Panc1 (cell line): ENCODE measurements around the gene KLHL30.

Experiments
- POLR2AphosphoS5 ChIP-seq: IDR thresholded peaks from 2 replicates; pipeline ENCODE4 v1.6.1; 2012; ENCODE audit warnings: mild to moderate bottlenecking, low read depth, low read length, moderate library complexity
- TF ChIP-seq, protein P1 (sequence below): fragments of 450-650 bp; IDR thresholded peaks from 2 replicates; pipeline ENCODE4 v1.5.1; 2017; ENCODE audit warnings: mild to moderate bottlenecking
- TF ChIP-seq, protein P2 (sequence below), 2 experiments: IDR thresholded peaks; 2 replicates each; pipeline ENCODE4 v1.6.1; 2011 to 2012; ENCODE audit warnings: low read depth in 2 of 2, control low read depth in 1 of 2, low read length in 1 of 2, mild to moderate bottlenecking in 1 of 2, moderate library complexity in 1 of 2; ENCODE audit not compliant: insufficient read depth in 1 of 2

DNA sequence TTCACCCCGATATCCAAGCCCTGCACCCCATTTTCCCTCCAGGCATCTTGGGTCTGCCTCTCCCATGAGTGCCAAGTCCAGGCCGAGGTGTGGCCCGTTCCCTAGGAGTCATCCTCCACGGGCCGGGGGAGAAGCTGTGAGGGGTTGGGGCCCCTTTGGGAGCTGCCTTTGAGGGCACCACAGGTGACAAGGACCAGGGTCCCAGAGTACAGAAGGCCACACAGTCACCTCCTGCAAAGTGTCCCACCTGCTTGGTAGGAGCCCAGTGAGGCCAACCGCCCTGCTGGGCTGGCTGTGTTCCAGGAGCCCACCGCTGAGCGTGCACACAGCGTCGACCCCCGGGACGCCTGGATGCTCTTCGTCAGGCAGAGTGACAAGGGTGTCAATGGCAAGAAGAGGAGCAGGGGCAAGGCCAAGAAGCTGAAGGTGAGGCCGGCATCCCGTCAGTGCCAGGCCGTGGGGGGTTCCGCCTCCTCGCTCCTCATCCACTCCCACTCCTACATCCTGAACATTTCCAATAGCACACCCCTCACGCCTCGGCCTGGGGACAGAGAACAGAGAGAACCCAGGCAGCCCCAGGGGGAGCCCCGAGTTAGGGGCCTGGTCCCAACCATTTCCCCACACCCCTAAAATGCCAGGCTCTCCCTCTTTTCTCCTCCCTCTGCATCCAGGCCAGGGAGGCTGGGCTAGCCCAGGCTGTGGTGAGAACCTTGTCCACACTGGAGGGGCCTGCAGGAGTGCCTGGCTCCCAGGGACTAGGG, 23.0 kb downstream of the KLHL30 start:
- TF ChIP-seq, protein P1, sequence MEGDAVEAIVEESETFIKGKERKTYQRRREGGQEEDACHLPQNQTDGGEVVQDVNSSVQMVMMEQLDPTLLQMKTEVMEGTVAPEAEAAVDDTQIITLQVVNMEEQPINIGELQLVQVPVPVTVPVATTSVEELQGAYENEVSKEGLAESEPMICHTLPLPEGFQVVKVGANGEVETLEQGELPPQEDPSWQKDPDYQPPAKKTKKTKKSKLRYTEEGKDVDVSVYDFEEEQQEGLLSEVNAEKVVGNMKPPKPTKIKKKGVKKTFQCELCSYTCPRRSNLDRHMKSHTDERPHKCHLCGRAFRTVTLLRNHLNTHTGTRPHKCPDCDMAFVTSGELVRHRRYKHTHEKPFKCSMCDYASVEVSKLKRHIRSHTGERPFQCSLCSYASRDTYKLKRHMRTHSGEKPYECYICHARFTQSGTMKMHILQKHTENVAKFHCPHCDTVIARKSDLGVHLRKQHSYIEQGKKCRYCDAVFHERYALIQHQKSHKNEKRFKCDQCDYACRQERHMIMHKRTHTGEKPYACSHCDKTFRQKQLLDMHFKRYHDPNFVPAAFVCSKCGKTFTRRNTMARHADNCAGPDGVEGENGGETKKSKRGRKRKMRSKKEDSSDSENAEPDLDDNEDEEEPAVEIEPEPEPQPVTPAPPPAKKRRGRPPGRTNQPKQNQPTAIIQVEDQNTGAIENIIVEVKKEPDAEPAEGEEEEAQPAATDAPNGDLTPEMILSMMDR: no peak
- TF ChIP-seq, protein P2, sequence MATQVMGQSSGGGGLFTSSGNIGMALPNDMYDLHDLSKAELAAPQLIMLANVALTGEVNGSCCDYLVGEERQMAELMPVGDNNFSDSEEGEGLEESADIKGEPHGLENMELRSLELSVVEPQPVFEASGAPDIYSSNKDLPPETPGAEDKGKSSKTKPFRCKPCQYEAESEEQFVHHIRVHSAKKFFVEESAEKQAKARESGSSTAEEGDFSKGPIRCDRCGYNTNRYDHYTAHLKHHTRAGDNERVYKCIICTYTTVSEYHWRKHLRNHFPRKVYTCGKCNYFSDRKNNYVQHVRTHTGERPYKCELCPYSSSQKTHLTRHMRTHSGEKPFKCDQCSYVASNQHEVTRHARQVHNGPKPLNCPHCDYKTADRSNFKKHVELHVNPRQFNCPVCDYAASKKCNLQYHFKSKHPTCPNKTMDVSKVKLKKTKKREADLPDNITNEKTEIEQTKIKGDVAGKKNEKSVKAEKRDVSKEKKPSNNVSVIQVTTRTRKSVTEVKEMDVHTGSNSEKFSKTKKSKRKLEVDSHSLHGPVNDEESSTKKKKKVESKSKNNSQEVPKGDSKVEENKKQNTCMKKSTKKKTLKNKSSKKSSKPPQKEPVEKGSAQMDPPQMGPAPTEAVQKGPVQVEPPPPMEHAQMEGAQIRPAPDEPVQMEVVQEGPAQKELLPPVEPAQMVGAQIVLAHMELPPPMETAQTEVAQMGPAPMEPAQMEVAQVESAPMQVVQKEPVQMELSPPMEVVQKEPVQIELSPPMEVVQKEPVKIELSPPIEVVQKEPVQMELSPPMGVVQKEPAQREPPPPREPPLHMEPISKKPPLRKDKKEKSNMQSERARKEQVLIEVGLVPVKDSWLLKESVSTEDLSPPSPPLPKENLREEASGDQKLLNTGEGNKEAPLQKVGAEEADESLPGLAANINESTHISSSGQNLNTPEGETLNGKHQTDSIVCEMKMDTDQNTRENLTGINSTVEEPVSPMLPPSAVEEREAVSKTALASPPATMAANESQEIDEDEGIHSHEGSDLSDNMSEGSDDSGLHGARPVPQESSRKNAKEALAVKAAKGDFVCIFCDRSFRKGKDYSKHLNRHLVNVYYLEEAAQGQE (IDR thresholded peaks at IDR 0.05; ENCODE audit: insufficient read depth in 1 of 2, low read depth in 2 of 2, low read length in 1 of 2): no peak
- TF ChIP-seq POLR2AphosphoS5: no peak
